Endothelial cell of umbilical vein (primary cell): Measurements from ENCODE around the gene SLC6A2.

ENCODE experiments used
- CTCF ChIP-seq, 2 donors: IDR thresholded peaks; 1 replicate in 1 of 2; 2 replicates in 1 of 2; pipeline ENCODE4 v1.5.1; 2011; ENCODE audit warnings: low read length in 2 of 2, mild to moderate bottlenecking in 2 of 2, moderate library complexity in 2 of 2, control low read depth in 1 of 2, inconsistent platforms in 1 of 2, low read depth in 1 of 2; ENCODE audit not compliant: insufficient read depth in 1 of 2; ENCODE audit errors: extremely low read depth in 1 of 2
- EZH2 ChIP-seq: IDR thresholded peaks from 2 replicates; pipeline ENCODE4 v1.6.1; 2012; ENCODE audit warnings: borderline replicate concordance, low read depth, mild to moderate bottlenecking, moderate library complexity, low read length, inconsistent platforms; ENCODE audit not compliant: severe bottlenecking
- FOS ChIP-seq: IDR thresholded peaks from 2 replicates; pipeline ENCODE4 v1.6.1; 2011; ENCODE audit warnings: mild to moderate bottlenecking, low read length, moderate library complexity, borderline replicate concordance; ENCODE audit not compliant: insufficient read depth
- GATA2 ChIP-seq: IDR thresholded peaks from 2 replicates; pipeline ENCODE4 v1.7.0; 2011; ENCODE audit warnings: low read depth, mild to moderate bottlenecking, moderate library complexity, mixed read lengths, low read length; ENCODE audit not compliant: insufficient read length, insufficient read depth
- JUN ChIP-seq: IDR thresholded peaks from 2 replicates; pipeline ENCODE4 v1.6.1; 2011; ENCODE audit warnings: borderline replicate concordance, low read depth; ENCODE audit not compliant: insufficient read length, insufficient read depth
- MAX ChIP-seq: IDR thresholded peaks from 2 replicates; pipeline ENCODE4 v1.6.1; 2011; ENCODE audit not compliant: insufficient read depth, insufficient read length
- MYC ChIP-seq: IDR thresholded peaks from one replicate; pipeline ENCODE4 v1.6.1; 2011; ENCODE audit warnings: mild to moderate bottlenecking, low read depth, low read length
- POLR2A ChIP-seq: IDR thresholded peaks from 2 replicates; pipeline ENCODE4 v1.6.1; 2012; ENCODE audit warnings: low read depth, mild to moderate bottlenecking, control low read depth, low read length
- POLR2AphosphoS5 ChIP-seq: IDR thresholded peaks from 2 replicates; pipeline ENCODE4 v1.6.1; 2012; ENCODE audit warnings: low read depth, mild to moderate bottlenecking, control low read depth, low read length, moderate library complexity; ENCODE audit not compliant: insufficient read depth

- no peak for TF ChIP-seq POLR2AphosphoS5
- TF ChIP-seq CTCF (IDR thresholded peaks at IDR 0.05; ENCODE audit: extremely low read depth in 1 of 2, insufficient read depth in 1 of 2, low read depth in 1 of 2, low read length in 2 of 2), result no peak
- TF ChIP-seq POLR2A, result no peak
- TF ChIP-seq FOS, result no peak
- TF ChIP-seq EZH2, result no peak
- TF ChIP-seq MYC, result no peak
- no peak for TF ChIP-seq MAX
- TF ChIP-seq JUN, result no peak
- no peak for TF ChIP-seq GATA2
Measured at GRCh38 chr16:55698331-55698730, 42.5 kb downstream of the SLC6A2 start.
